ENCODE measurements around the gene ALPG.
"Not testable (repeated sequence)": the region's sequence is repeated elsewhere in the genome, so short reads cannot be mapped to it uniquely, and the experiment has no call there.

ALPG gene

DNA sequence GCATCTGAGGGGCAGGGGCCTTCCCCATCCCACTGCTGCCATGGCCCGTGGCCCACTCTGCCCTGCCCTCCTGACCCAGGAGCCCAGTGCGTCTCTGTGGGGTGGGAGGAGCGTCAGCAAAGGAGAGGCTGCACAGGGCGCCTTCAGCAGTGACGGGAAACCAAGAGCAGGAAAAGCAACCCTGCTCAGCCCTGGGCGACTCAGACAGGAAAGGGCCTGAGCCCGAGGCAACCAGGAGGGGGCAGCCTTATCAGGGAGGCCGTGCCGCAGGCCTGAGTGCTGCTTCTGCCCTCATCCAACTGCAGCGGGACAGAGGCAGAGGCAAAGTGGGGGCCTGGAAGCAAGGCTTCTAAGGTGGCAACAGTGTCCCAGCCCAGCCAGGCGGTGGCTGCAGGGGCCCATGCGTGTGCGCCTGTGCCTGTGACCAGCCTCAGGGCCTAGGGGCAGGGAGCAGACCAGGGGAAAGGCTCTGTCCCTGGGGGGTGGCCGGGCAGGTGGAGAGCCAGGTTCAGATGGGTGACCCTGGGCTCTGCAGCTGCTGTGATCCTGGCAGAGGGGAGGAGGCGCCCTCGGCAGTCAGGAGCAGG is 26.0 kb downstream of the ALPG start:
- DNase-seq (ENCODE audit: low spot score), result peak; percentile 35
- Histone ChIP-seq H3K36me3 (ENCODE audit: low read depth) (no peaks in the 10 kb centered on the region), H3K4me3 (ENCODE audit: severe bottlenecking) (no peak overlapping the region), H3K27me3 (ENCODE audit: insufficient read depth, poor library complexity, severe bottlenecking) (no peaks in the 10 kb centered on the region), H3K9me3 (ENCODE audit: severe bottlenecking) (no peaks in the 10 kb centered on the region), H3K27ac (ENCODE audit: poor library complexity, severe bottlenecking) (no peak overlapping the region), H3K4me1 (ENCODE audit: insufficient read depth, poor library complexity, severe bottlenecking) (no peaks in the 10 kb centered on the region)
- no peak for ATAC-seq (ENCODE audit: low read depth)
- TF ChIP-seq, protein P1, sequence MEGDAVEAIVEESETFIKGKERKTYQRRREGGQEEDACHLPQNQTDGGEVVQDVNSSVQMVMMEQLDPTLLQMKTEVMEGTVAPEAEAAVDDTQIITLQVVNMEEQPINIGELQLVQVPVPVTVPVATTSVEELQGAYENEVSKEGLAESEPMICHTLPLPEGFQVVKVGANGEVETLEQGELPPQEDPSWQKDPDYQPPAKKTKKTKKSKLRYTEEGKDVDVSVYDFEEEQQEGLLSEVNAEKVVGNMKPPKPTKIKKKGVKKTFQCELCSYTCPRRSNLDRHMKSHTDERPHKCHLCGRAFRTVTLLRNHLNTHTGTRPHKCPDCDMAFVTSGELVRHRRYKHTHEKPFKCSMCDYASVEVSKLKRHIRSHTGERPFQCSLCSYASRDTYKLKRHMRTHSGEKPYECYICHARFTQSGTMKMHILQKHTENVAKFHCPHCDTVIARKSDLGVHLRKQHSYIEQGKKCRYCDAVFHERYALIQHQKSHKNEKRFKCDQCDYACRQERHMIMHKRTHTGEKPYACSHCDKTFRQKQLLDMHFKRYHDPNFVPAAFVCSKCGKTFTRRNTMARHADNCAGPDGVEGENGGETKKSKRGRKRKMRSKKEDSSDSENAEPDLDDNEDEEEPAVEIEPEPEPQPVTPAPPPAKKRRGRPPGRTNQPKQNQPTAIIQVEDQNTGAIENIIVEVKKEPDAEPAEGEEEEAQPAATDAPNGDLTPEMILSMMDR (IDR thresholded peaks at IDR 0.05; ENCODE audit: poor library complexity, severe bottlenecking), result no peak

DNA sequence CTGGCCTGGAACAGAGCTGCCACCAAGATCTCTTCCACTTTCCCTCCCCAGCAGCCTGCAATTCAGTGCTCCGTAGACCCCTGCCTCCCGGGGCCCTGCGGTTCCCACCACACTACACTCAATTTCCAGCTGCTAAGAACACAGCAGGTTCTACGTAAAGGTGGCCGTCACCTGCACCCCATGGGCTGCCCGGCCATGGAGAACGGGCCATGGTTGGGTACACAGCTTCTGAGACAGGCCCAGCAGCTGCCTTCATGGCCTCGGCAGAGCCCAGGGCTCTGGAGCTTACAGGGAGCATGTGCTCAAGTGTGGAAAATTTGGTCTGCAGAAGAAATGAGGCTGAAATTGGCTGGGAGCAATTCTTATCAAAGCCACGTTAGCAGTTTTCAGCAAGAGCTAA is 27.0 kb downstream of the ALPG start:
- H3K27ac ChIP-seq (ENCODE audit: poor library complexity, severe bottlenecking); H3K27me3 ChIP-seq (ENCODE audit: insufficient read depth, poor library complexity, severe bottlenecking); DNase-seq (ENCODE audit: low spot score); H3K4me1 ChIP-seq (ENCODE audit: insufficient read depth, poor library complexity, severe bottlenecking); H3K4me3 ChIP-seq (ENCODE audit: severe bottlenecking); H3K9me3 ChIP-seq (ENCODE audit: severe bottlenecking); ATAC-seq (ENCODE audit: low read depth); H3K36me3 ChIP-seq (ENCODE audit: low read depth): not testable (repeated sequence)

DNA sequence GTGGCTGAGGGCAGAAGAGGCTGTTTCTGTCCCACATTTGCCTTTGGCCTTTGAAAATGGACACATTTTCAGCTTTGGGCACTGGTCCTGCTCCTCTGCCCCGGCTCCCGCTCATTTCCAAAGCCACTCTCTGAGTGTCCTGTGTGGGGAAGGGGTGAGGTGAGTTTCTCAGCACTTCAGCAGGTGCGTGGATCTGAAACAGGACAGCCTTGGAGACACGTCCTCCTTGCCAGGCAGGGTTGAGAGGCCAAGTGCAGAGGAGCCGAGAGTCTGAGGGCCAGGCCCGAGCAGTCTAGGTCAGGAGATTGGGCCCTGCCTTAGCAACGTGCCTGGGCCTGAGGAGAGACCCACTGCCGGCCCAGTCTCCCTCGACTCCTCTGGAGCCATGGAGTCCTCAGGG is 27.4 kb downstream of the ALPG start:
- Histone ChIP-seq H3K36me3 (ENCODE audit: low read depth) (no peaks in the 10 kb centered on the region), H3K27ac (ENCODE audit: poor library complexity, severe bottlenecking) (no peak overlapping the region), H3K27me3 (ENCODE audit: insufficient read depth, poor library complexity, severe bottlenecking) (no peaks in the 10 kb centered on the region), H3K4me1 (ENCODE audit: insufficient read depth, poor library complexity, severe bottlenecking) (no peaks in the 10 kb centered on the region), H3K4me3 (ENCODE audit: severe bottlenecking) (no peak overlapping the region), H3K9me3 (ENCODE audit: severe bottlenecking) (no peaks in the 10 kb centered on the region)
- ATAC-seq (ENCODE audit: low read depth) (no peak), DNase-seq (ENCODE audit: low spot score) (peak; percentile 46)
- TF ChIP-seq, protein P1 (IDR thresholded peaks at IDR 0.05; ENCODE audit: poor library complexity, severe bottlenecking), result no peak

DNA sequence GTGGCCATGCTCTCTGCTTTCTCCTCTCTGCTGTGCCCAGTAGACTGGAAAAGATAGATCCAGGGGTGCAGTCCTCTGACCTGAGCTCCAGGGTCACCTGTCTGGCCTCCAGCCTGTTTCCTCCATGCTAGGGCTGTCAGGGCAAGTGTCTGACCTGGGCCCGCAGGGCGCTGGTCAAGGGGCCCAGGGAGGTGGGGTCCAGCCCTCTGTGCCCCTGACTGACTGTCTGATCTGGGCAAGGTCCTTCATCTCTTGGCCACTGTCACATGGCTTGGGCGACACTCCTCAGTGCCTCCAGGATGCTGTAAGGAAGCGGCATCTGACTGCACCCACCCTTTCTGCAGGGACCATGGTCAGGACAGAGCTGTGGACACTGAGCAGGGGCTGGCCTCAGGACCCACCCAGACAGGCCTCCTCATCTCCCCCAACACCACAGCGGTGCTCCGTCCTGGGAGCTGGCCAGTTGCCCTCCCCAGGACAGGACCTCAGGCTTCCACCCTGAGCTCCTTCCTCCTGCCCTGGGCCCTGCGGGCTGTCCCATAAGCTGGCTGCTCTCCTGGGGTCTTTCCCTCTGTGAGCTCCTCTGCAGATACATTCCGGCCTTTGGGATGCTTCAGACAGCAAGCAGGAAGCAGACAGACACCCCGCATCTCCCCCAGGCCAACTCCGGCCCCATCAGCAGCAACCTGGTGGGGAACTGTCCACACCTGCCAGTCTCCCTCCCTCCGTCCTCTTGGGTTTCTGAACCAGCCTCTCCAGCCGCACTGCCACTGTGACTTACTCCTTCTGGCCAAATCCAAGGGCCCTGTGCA is 28.1 kb downstream of the ALPG start:
- peak; percentile 35 for DNase-seq (ENCODE audit: low spot score)
- TF ChIP-seq, protein P1 (IDR thresholded peaks at IDR 0.05; ENCODE audit: poor library complexity, severe bottlenecking), result no peak
- no peak overlapping the region for H3K4me3 ChIP-seq (ENCODE audit: severe bottlenecking)
- H3K27ac ChIP-seq (ENCODE audit: poor library complexity, severe bottlenecking), result no peak overlapping the region
- no peaks in the 10 kb centered on the region for H3K27me3 ChIP-seq (ENCODE audit: insufficient read depth, poor library complexity, severe bottlenecking)
- H3K36me3 ChIP-seq (ENCODE audit: low read depth), result no peaks in the 10 kb centered on the region
- ATAC-seq (ENCODE audit: low read depth), result no peak
- no peaks in the 10 kb centered on the region for H3K4me1 ChIP-seq (ENCODE audit: insufficient read depth, poor library complexity, severe bottlenecking)
- no peaks in the 10 kb centered on the region for H3K9me3 ChIP-seq (ENCODE audit: severe bottlenecking)

DNA sequence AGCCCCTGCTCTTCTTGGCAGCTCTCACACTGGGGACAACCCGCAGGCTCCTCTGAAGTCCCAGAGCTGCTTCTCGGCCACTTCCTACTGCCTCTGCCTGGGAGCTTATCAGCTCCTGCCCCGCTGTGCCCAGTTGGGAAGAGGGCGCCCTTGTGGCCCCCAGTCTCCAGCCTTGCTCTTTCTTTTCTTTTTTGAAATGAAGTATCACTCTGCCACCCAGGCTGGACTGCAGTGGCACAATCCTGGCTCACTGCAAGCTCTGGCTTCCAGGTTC is 28.7 kb downstream of the ALPG start:
- DNase-seq (ENCODE audit: low spot score), result no peak
- H3K4me3 ChIP-seq (ENCODE audit: severe bottlenecking), result no peak overlapping the region
- H3K27me3 ChIP-seq (ENCODE audit: insufficient read depth, poor library complexity, severe bottlenecking), result no peaks in the 10 kb centered on the region
- no peaks in the 10 kb centered on the region for H3K9me3 ChIP-seq (ENCODE audit: severe bottlenecking)
- H3K36me3 ChIP-seq (ENCODE audit: low read depth), result no peaks in the 10 kb centered on the region
- H3K27ac ChIP-seq (ENCODE audit: poor library complexity, severe bottlenecking), result no peak overlapping the region
- TF ChIP-seq, protein P1 (IDR thresholded peaks at IDR 0.05; ENCODE audit: poor library complexity, severe bottlenecking), result no peak
- ATAC-seq (ENCODE audit: low read depth), result no peak
- no peaks in the 10 kb centered on the region for H3K4me1 ChIP-seq (ENCODE audit: insufficient read depth, poor library complexity, severe bottlenecking)

All from RWPE2 (cell line).